K562 (cell line): ENCODE data around the gene AAMP. TPM values are rescaled to one million over a fixed set of nuclear protein-coding genes. Genes with fewer than 3 reads are reported as not detected.

Experiments
- BDP1 ChIP-seq: IDR thresholded peaks from 3 replicates; pipeline ENCODE4 v1.6.1; 2011; ENCODE audit not compliant: insufficient read length, insufficient read depth
- DMBX1 ChIP-seq: fragments of 250-450 bp; sonication (Bioruptor Pico); IDR thresholded peaks from 2 replicates; pipeline ENCODE4 v1.8.0; 2022; ENCODE audit warnings: inconsistent platforms, mild to moderate bottlenecking, moderate library complexity, borderline replicate concordance
- HNRNPH1 ChIP-seq: fragments of 200-400 bp; formaldehyde crosslinking; optimal IDR thresholded peaks from 2 replicates; pipeline ENCODE3; 2017; ENCODE audit warnings: low read depth, mild to moderate bottlenecking, low read length, moderate library complexity
- ILK ChIP-seq: fragments of 450-650 bp; IDR thresholded peaks from 2 replicates; pipeline ENCODE4 v1.6.1; 2016; ENCODE audit warnings: missing genetic modification characterization, low read depth, mild to moderate bottlenecking, missing compliant biosample characterization, moderate library complexity, borderline replicate concordance
- KLF16 ChIP-seq: IDR thresholded peaks from 2 replicates; pipeline ENCODE4 v1.6.1; 2016; ENCODE audit warnings: antibody characterized with exemption
- MCM3 ChIP-seq: fragments of 450-650 bp; IDR thresholded peaks from 2 replicates; pipeline ENCODE4 v1.6.1; 2016
- MTA3 ChIP-seq: fragments of 450-650 bp; formaldehyde crosslinking; IDR thresholded peaks from 2 replicates; pipeline ENCODE4 v1.6.1; 2017; ENCODE audit warnings: mild to moderate bottlenecking, borderline replicate concordance
- RCOR1 ChIP-seq, 2 experiments: IDR thresholded peaks; 2 replicates each; pipeline ENCODE4 v1.6.1; 2012; ENCODE audit warnings: low read depth in 2 of 2, low read length in 2 of 2, borderline replicate concordance in 1 of 2, improper control_type of control experiment in 1 of 2
- SMARCC2 ChIP-seq: fragments of 450-650 bp; IDR thresholded peaks from 2 replicates; pipeline ENCODE4 v1.6.1; 2017; ENCODE audit warnings: antibody characterized with exemption, moderate library complexity, mild to moderate bottlenecking, low read depth
- SMC3 ChIP-seq: conservative IDR thresholded peaks from 2 replicates; pipeline ENCODE4 v1.6.1; 2011; ENCODE audit warnings: low read depth, low read length, improper control_type of control experiment; ENCODE audit not compliant: insufficient read depth
- SPI1 ChIP-seq: IDR thresholded peaks from 2 replicates; pipeline ENCODE4 v1.6.1; 2011; ENCODE audit warnings: low read depth, low read length, control low read depth, borderline replicate concordance
- ZC3H8 ChIP-seq: fragments of 450-650 bp; IDR thresholded peaks from 2 replicates; pipeline ENCODE4 v1.6.1; 2017
- ZNF174 ChIP-seq: fragments of 250-450 bp; sonication (Bioruptor Pico); IDR thresholded peaks from 2 replicates; pipeline ENCODE4 v1.4.0; 2020; ENCODE audit warnings: mild to moderate bottlenecking
- ZNF24 ChIP-seq: fragments of 450-650 bp; IDR thresholded peaks from 2 replicates; pipeline ENCODE4 v1.6.1; 2016
- ZNF274 ChIP-seq: IDR thresholded peaks from 2 replicates; pipeline ENCODE4 v1.6.1; 2011; ENCODE audit warnings: low read depth, mild to moderate bottlenecking, low read length, moderate library complexity, borderline replicate concordance
- ZNF445 ChIP-seq: fragments of 250-450 bp; sonication (Bioruptor Pico); IDR thresholded peaks from 2 replicates; pipeline ENCODE4 v1.4.0; 2020; ENCODE audit warnings: low read depth, mild to moderate bottlenecking, moderate library complexity
- ZNF696 ChIP-seq: fragments of 250-450 bp; sonication (Bioruptor Pico); conservative IDR thresholded peaks from 2 replicates; pipeline ENCODE4 v1.4.0; 2020; ENCODE audit warnings: mild to moderate bottlenecking, moderate library complexity
- polyA plus RNA-seq, 8 experiments: library from polyadenylated mRNA; depleted of rRNA in 4 of 8; stranded (reverse) in 5 of 8; unstranded in 3 of 8; fragments of >200 nt; fragmentation: Nextera tagmentation in 2 of 8; fragmentation: Illumina TruSeq in 1 of 8; extraction: Ambion mirVana in 2 of 8; extraction: Trizol in 1 of 8; gene quantifications; 2 replicates each; pipeline versions ENCODE4 v1.2.1 to v1.2.3, GENCODE V29; 2011 to 2014; ENCODE audit warnings: inconsistent platforms in 1 of 8, missing spikeins in 1 of 8
- total RNA-seq, 7 experiments: library from RNA; depleted of rRNA in 6 of 7; stranded (reverse); fragments of >200 nt in 6 of 7; fragmentation: Illumina TruSeq in 2 of 7; extraction: Trizol in 2 of 7; gene quantifications; 2 replicates each; pipeline versions ENCODE4 v1.2.1 to v1.2.3, GENCODE V29; 2011 to 2021; ENCODE audit warnings: low replicate concordance in 1 of 7
- TF ChIP-seq, protein P1 (sequence below), 2 experiments: fragments of 450-650 bp; IDR thresholded peaks; 2 replicates each; pipeline ENCODE4 v1.6.1; 2018; ENCODE audit warnings: mild to moderate bottlenecking in 2 of 2, low read depth in 1 of 2; ENCODE audit not compliant: partially characterized antibody in 2 of 2
- TF ChIP-seq, protein P2 (sequence below): fragments of 450-650 bp; IDR thresholded peaks from 2 replicates; pipeline ENCODE4 v1.6.1; 2018; ENCODE audit not compliant: partially characterized antibody
- TF ChIP-seq, protein P3 (sequence below), 2 experiments: fragments of 450-650 bp in 1 of 2; sonication (generic) in 1 of 2; formaldehyde crosslinking in 1 of 2; IDR thresholded peaks in 1 of 2; conservative IDR thresholded peaks in 1 of 2; 2 replicates each; pipeline versions ENCODE4 v1.6.1 to v1.8.1; 2016 to 2023; ENCODE audit warnings: mild to moderate bottlenecking in 2 of 2, moderate library complexity in 2 of 2, inconsistent platforms in 1 of 2, missing genetic modification reagents in 1 of 2

AAMP gene
- total and polyA plus RNA-seq, 9 of the 15 experiments (the other 6 are each of a cell fraction or from before 2014, with no cell fraction given): 5.7 to 197 (median 94.1) TPM

DNA sequence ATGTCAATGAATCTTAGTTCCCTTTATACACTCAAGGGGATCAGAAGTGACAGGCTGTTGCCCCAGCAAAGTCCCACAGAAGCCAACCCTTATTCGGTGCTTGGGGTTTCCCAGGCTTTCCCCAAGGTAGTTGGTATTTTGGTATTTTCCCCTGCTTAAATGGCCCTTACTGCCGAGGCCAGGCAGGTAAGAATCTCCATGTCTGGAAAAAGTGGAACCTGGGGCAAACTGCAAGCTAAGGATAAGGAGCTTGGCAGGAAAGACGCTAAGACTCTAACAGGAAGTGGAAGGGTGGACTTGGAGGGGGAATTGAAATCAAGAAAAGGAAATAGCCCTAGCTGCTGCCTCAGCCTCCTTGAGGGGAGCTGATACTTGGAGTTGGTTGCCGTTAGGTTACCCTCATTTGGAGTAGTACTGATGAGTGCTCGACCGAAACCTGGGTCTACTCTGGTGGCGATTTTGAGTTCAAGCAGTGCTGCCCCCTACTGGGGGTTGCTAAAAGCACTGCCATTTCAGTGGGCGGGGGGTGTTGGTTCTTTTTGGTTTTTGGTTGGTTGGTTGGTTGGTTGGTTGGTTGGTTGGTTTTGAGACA lies 12.5 kb downstream of the AAMP start (continued):
- TF ChIP-seq, protein P1, sequence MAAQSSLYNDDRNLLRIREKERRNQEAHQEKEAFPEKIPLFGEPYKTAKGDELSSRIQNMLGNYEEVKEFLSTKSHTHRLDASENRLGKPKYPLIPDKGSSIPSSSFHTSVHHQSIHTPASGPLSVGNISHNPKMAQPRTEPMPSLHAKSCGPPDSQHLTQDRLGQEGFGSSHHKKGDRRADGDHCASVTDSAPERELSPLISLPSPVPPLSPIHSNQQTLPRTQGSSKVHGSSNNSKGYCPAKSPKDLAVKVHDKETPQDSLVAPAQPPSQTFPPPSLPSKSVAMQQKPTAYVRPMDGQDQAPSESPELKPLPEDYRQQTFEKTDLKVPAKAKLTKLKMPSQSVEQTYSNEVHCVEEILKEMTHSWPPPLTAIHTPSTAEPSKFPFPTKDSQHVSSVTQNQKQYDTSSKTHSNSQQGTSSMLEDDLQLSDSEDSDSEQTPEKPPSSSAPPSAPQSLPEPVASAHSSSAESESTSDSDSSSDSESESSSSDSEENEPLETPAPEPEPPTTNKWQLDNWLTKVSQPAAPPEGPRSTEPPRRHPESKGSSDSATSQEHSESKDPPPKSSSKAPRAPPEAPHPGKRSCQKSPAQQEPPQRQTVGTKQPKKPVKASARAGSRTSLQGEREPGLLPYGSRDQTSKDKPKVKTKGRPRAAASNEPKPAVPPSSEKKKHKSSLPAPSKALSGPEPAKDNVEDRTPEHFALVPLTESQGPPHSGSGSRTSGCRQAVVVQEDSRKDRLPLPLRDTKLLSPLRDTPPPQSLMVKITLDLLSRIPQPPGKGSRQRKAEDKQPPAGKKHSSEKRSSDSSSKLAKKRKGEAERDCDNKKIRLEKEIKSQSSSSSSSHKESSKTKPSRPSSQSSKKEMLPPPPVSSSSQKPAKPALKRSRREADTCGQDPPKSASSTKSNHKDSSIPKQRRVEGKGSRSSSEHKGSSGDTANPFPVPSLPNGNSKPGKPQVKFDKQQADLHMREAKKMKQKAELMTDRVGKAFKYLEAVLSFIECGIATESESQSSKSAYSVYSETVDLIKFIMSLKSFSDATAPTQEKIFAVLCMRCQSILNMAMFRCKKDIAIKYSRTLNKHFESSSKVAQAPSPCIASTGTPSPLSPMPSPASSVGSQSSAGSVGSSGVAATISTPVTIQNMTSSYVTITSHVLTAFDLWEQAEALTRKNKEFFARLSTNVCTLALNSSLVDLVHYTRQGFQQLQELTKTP (IDR thresholded peaks at IDR 0.05; ENCODE audit: low read depth in 1 of 2, partially characterized antibody in 2 of 2): no peak
- TF ChIP-seq BDP1 (no peak), KLF16 (peak; percentile 25; the same call in 1 of the 2 replicates), ZNF445 (CRISPR knock-in tag) (no peak), ZC3H8 (no peak), SMARCC2 (no peak), ZNF696 (CRISPR knock-in tag) (no peak), ZNF24 (no peak), MTA3 (no peak), RCOR1 (IDR thresholded peaks at IDR 0.05; ENCODE audit: borderline replicate concordance in 1 of 2, low read depth in 2 of 2, low read length in 2 of 2) (no peak), ZNF274 (no peak), ILK (no peak), DMBX1 (no peak), SMC3 (0 out of 2 replicates have a peak, but pooled peaks have one; percentile 31), ZNF174 (CRISPR knock-in tag) (no peak), SPI1 (peak; percentile 44; the same call in 1 of the 2 replicates), HNRNPH1 (no peak), MCM3 (no peak)
- TF ChIP-seq, protein P2, sequence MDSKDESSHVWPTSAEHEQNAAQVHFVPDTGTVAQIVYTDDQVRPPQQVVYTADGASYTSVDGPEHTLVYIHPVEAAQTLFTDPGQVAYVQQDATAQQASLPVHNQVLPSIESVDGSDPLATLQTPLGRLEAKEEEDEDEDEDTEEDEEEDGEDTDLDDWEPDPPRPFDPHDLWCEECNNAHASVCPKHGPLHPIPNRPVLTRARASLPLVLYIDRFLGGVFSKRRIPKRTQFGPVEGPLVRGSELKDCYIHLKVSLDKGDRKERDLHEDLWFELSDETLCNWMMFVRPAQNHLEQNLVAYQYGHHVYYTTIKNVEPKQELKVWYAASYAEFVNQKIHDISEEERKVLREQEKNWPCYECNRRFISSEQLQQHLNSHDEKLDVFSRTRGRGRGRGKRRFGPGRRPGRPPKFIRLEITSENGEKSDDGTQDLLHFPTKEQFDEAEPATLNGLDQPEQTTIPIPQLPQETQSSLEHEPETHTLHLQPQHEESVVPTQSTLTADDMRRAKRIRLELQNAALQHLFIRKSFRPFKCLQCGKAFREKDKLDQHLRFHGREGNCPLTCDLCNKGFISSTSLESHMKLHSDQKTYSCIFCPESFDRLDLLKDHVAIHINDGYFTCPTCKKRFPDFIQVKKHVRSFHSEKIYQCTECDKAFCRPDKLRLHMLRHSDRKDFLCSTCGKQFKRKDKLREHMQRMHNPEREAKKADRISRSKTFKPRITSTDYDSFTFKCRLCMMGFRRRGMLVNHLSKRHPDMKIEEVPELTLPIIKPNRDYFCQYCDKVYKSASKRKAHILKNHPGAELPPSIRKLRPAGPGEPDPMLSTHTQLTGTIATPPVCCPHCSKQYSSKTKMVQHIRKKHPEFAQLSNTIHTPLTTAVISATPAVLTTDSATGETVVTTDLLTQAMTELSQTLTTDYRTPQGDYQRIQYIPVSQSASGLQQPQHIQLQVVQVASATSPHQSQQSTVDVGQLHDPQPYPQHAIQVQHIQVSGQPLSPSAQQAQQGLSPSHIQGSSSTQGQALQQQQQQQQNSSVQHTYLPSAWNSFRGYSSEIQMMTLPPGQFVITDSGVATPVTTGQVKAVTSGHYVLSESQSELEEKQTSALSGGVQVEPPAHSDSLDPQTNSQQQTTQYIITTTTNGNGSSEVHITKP: peak; percentile 46
- TF ChIP-seq, protein P3, sequence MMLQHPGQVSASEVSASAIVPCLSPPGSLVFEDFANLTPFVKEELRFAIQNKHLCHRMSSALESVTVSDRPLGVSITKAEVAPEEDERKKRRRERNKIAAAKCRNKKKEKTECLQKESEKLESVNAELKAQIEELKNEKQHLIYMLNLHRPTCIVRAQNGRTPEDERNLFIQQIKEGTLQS (IDR thresholded peaks at IDR 0.05): no peak
- TF ChIP-seq, protein P3 (CRISPR knock-in tag; conservative IDR thresholded peaks at IDR 0.05): no peak
